GM19193 (cell line): ENCODE data around the gene NPLOC4.
A peak's percentile ranks its signal among the peaks of the same experiment; 100 is the strongest.

Experiments
- POLR2A ChIP-seq: IDR thresholded peaks from 4 replicates; pipeline ENCODE4 v1.6.1; 2011; ENCODE audit not compliant: insufficient read depth, insufficient read length; ENCODE audit errors: extremely low read depth

The NPLOC4 gene

GRCh38 chr17:81552244-81553017 is 84.5 kb downstream of the NPLOC4 start, which contains the start of gene FAAP100:
Gene FAAP100 (minus strand): TSS chr17:81552353. CDS start chr17:81552330, 23 bp downstream.
- TF ChIP-seq POLR2A, result peak; percentile 91

- TF ChIP-seq POLR2A, result no peak
Measured at GRCh38 chr17:81551458-81552243, 85.3 kb downstream of the NPLOC4 start.

DNA sequence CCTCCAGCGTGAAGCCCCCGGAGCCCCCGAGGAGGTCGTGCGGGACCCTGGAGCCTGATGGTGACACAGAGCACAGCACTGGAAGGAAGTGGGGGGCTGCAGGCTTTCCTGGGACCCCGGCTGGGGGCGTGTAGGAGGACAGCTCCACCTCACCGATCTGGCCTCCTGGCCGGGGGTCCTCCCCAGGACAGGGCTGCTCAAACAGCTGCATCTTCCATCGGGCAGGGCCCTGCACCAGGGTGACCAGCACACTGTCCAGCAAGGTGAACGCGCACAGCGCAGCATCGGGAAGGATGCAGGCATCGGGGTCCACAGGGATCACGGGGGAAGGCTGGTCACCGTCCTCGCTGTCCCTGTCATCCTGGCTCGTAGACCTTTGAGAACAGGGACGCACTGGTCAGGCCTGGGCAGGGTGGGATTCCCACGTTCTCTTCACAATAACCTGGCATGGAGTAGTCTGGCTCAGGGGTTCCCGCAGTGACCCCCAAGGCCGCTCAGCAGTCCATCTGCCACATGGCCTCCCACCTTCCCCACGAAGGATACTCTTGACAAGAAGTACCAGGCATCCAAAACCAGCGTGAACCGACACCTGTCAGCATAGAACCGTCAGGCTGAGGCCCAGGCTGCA is 86.0 kb downstream of the NPLOC4 start:
- no peak for TF ChIP-seq POLR2A

GRCh38 chr17:81550285-81550684 is 86.6 kb downstream of the NPLOC4 start:
- TF ChIP-seq POLR2A, result no peak

DNA sequence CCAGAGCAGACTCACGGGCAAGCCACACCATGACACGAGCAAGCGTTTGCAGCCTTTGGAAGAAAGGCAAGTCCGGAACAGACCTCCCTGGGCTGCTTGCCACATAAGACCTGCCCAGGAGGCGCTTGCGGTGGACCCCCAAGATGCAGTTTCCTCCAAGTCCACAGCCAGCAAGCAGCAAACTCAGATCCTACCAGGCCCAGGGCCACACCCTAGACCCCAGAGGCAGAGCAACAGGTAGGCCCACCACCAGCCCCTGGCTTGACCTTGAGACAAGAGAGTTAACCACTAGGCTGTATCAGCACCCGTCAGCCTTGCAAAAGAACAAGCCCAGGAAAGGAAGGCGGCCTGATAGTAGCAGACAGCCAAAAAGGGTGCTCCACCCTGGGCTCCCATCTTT is 87.1 kb downstream of the NPLOC4 start:
- TF ChIP-seq POLR2A, result no peak

DNA sequence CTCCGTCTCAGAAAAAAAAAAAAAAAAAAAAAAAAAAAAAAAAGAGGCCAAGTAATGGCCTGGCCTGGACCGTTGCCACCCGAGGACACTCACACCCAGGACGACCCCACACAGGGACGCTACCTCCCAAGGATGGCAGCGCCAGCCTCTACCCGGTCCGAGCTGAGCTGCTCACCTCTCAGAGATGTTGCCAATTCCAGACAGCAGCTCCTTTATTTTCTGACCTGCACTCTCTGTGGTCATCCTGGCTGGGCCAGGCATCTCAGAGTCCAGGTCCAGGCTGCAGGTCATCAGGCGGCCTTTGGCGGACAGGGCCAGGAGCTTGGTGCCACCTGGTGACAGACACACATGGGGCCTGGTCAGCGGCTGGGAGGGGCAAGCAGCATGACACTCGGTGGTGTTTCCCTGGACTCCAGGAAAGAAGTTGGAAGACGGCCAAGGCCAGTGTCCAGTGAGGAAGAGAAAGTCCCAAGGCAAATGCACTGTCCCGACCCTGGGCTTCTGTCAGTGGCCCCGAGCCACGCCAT is 87.8 kb downstream of the NPLOC4 start:
- no peak for TF ChIP-seq POLR2A

DNA sequence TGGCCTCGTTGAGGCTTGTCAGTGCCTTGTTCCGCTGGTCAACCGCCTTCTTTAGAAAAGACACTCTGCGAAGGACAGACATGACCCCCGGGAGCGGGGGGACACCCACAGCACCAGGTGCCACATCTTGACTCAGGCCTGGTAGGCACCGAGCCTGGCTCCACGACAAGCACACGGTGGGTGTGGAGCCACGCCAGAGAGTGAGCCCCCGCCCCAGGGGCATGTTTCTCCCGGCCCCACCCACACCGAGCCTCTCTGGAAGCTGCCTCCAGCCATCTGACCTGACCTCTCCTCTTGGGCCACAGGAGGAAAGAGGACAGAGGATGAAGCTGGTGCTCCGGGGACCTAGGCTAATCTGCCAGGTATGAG is 89.3 kb downstream of the NPLOC4 start:
- no peak for TF ChIP-seq POLR2A

DNA sequence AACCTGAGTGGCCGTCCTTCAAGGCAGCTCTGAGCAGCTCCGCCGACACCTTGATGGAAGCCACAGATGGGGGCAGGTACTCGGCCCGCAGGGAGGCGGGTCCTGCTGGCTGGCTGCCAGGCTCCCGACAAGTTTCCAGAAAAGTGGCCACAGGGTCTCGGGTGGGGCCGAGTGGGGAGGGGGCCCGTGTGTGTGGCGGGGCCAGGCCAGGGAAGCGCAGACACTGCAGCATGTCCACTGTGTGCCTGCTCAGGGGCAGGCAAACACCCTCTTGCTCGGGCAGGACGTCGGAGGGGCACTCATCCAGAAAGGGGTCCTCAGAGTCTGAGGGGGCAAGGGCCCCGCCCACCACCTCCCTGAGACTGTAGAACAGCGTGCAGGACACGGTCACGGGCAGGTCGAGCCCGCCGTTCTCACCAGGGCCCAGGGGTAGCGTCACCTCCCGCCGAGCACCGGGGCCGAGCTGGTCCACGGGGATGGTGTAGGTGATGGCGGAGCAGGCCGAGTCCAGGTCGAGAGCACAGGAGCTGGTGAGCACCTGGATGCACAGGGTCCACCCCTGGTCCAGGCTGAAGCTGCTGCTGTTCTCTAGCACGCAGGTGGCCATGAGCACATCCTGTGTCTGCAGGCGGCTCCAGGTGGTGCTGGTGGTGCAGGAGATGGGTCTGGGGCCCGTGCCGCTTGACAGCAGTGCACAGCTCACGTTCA is 89.9 kb downstream of the NPLOC4 start:
- no peak for TF ChIP-seq POLR2A

DNA sequence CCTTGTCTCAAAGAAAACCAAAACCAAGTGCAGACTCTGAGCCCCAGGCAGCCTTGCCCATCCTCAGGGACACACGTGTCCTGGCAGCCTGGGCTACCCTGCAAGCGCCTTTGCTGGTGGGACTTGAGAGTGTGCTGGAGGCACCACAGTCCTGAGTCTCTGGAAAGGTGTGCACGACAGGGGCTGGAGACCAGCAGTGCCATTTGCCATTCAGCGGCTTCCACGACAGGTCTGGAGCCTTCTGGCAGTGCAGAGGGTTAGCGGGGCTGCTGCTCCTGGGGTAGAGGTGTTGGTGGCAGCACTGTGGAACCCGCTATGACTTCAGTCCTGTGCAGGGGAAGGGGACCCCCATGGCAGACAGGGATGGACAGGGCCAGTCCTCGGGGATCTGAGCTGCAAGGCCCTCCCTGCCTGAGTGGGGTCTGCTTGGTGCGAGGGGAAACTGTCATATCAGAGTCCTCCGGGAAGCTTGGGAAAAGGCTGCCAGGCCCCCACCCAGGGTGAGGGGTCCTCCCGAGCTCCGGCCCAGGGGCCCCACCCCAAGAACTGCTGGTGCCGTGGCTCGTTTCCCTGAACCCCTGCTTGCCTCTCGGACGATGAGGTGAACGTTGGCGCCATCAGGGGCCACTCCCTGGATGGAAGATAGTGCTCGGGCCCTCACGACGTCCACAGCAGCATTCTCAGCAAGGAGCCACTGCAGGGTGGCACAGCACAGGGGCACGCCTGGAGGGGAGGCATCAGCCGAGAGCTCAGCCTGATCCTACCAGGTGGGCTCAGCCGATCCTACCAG is 91.6 kb downstream of the NPLOC4 start:
- no peak for TF ChIP-seq POLR2A

GRCh38 chr17:81544281-81544974 is 92.5 kb downstream of the NPLOC4 start:
- TF ChIP-seq POLR2A, result no peak

DNA sequence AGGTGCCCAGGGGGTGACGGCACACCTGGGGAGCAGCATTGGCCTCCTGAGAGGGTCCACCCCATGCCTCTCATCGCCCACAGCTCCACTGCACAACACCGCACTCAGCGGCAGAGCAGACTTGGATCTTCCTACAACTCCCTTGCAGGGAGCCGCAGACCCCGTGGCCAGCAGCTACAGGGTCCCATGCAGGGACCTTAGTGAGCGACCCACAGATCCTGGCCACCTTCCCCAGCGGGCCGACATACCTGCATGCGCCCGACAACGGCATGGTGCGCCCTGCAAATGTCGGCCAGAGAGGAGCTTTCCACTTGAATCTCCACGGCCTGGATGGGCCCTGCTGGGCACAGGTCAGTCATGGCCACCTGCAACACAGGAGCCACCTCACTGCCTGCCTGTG is 93.2 kb downstream of the NPLOC4 start:
- TF ChIP-seq POLR2A, result no peak

DNA sequence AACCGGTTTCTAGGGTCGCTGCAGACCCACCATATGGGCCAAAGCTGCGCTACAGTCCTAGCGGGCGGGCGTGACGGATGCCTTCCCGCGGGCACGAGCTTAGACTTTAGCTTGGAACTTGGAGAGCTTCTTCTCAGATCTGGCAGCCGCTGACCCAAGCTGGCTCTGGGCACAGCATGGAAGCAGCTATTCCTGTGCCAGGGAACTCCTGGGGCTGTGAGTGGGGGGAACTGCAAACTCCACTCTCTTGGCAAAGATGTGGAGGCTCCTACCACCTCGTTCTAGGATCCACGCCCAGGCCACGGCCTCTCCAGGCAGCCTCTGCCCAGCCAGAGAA is 93.6 kb downstream of the NPLOC4 start:
- TF ChIP-seq POLR2A, result no peak
